Keratinocyte (primary cell): ENCODE data around the gene OTOG. TPM values are rescaled to one million over a fixed set of nuclear protein-coding genes. Genes with fewer than 3 reads are reported as not detected.

Experiments
- DNase-seq: peaks from one replicate; pipeline ENCODE4 v3.0.0-alpha.2; 2011; ENCODE audit warnings: low read depth, missing footprints, low spot score
- FAIRE-seq: peaks from 2 replicates; lab custom pipeline; 2011; peaks lifted over from hg19 to GRCh38; lab: Jason Lieb, UNC
- H2AFZ ChIP-seq: 2 replicates; pipeline ENCODE4 v1.6.0; 2012; ENCODE audit warnings: low read length, control low read depth, inconsistent platforms; ENCODE audit not compliant: control insufficient read depth
- H3K27ac ChIP-seq: 2 replicates; pipeline ENCODE4 v1.5.1; 2011; ENCODE audit warnings: low read length; ENCODE audit not compliant: control insufficient read depth, insufficient read depth
- H3K27me3 ChIP-seq: 3 replicates; pipeline ENCODE4 v1.6.0; 2011; ENCODE audit warnings: low read length; ENCODE audit not compliant: control insufficient read depth, insufficient read depth; ENCODE audit errors: extremely low read depth
- H3K36me3 ChIP-seq, 2 experiments: 2 replicates in 1 of 2; 3 replicates in 1 of 2; pipeline ENCODE4 v1.5.1; 2011; ENCODE audit warnings: low read length in 2 of 2, mild to moderate bottlenecking in 1 of 2; ENCODE audit not compliant: control insufficient read depth in 2 of 2, insufficient read depth in 2 of 2; ENCODE audit errors: extremely low read depth in 1 of 2
- H3K4me1 ChIP-seq: 3 replicates; pipeline ENCODE4 v1.5.1; 2011; ENCODE audit warnings: low read length; ENCODE audit not compliant: control insufficient read depth, insufficient read depth; ENCODE audit errors: extremely low read depth
- H3K4me2 ChIP-seq: 3 replicates; pipeline ENCODE4 v1.6.0; 2011; ENCODE audit warnings: low read depth, low read length; ENCODE audit not compliant: control insufficient read depth, insufficient read depth; ENCODE audit errors: extremely low read depth
- H3K4me3 ChIP-seq, 3 experiments: fragments of 200-600 bp in 1 of 3; sonication (generic) in 1 of 3; 2 replicates in 2 of 3; 3 replicates in 1 of 3; pipeline ENCODE4 v1.5.1; 2011 to 2016; ENCODE audit warnings: low read length in 3 of 3, mild to moderate bottlenecking in 3 of 3, control low read depth in 2 of 3, inconsistent platforms in 1 of 3, low read depth in 1 of 3, mixed read lengths in 1 of 3, mixed run types in 1 of 3, moderate library complexity in 1 of 3; ENCODE audit not compliant: control insufficient read depth in 2 of 3, insufficient read depth in 2 of 3; ENCODE audit errors: extremely low read depth in 1 of 3
- H3K79me2 ChIP-seq: 2 replicates; pipeline ENCODE4 v1.6.0; 2012; ENCODE audit warnings: low read length; ENCODE audit not compliant: control insufficient read depth, insufficient read depth
- H3K9ac ChIP-seq: 3 replicates; pipeline ENCODE4 v1.6.0; 2011; ENCODE audit warnings: low read length; ENCODE audit not compliant: control insufficient read depth, insufficient read depth; ENCODE audit errors: extremely low read depth
- H3K9me1 ChIP-seq: 3 replicates; pipeline ENCODE4 v1.6.0; 2011; ENCODE audit warnings: low read length; ENCODE audit not compliant: control insufficient read depth, insufficient read depth; ENCODE audit errors: extremely low read depth
- H3K9me3 ChIP-seq: 2 replicates; pipeline ENCODE4 v1.5.1; 2012; ENCODE audit warnings: low read depth, low read length; ENCODE audit not compliant: control insufficient read depth
- H4K20me1 ChIP-seq: 3 replicates; pipeline ENCODE4 v1.6.0; 2011; ENCODE audit warnings: low read length; ENCODE audit not compliant: control insufficient read depth, insufficient read depth; ENCODE audit errors: extremely low read depth
- CTCF ChIP-seq, 3 experiments: IDR thresholded peaks in 1 of 3; conservative IDR thresholded peaks in 1 of 3; optimal IDR thresholded peaks in 1 of 3; 2 replicates in 2 of 3; 3 replicates in 1 of 3; pipeline versions ENCODE3 to v1.5.1; 2011; ENCODE audit warnings: low read length in 3 of 3, mild to moderate bottlenecking in 3 of 3, moderate library complexity in 2 of 3, control low read depth in 1 of 3, inconsistent platforms in 1 of 3; ENCODE audit not compliant: insufficient read depth in 2 of 3; ENCODE audit errors: extremely low read depth in 1 of 3
- EZH2 ChIP-seq: IDR thresholded peaks from one replicate; pipeline ENCODE4 v1.6.1; 2012; ENCODE audit warnings: inconsistent platforms, mild to moderate bottlenecking, low read length, moderate library complexity
- dilution Hi-C: fragments of 300-500 bp; cut with MboI; formaldehyde crosslinking; loops from one replicate; pipeline ENCODE4 v1.7.0; 2020; ENCODE audit warnings: low sequenced_read_pairs; ENCODE audit not compliant: extremely low pct_ligation_motif_present
- polyA plus RNA-seq, 5 experiments: library from polyadenylated mRNA; depleted of rRNA in 3 of 5; stranded (reverse) in 3 of 5; stranded (forward) in 1 of 5; unstranded in 1 of 5; fragments of >200 nt; gene quantifications; 1 replicate in 1 of 5; 2 replicates in 3 of 5; 3 replicates in 1 of 5; pipeline versions ENCODE4 v1.2.1 to v1.2.3, GENCODE V29; 2011 to 2012; ENCODE audit warnings: missing spikeins in 2 of 5, low read depth in 1 of 5, low replicate concordance in 1 of 5

The OTOG gene
- polyA plus RNA-seq, 1 donor (not counting 4 experiments of a cell fraction or from before 2014, with no cell fraction given) = not detected

GRCh38 chr11:17508306-17508705 is 38.8 kb upstream of the OTOG start:
- Histone ChIP-seq H3K79me2 (no peaks in the 10 kb centered on the region), H4K20me1 (no peaks in the 10 kb centered on the region), H2AFZ (no peak overlapping the region), H3K9ac (no peak overlapping the region), H3K36me3 (no peaks in the 10 kb centered on the region), H3K4me2 (no peak overlapping the region), H3K27me3 (peaks cover 11% of the 10 kb centered on the region), H3K9me1 (no peaks in the 10 kb centered on the region), H3K9me3 (no peaks in the 10 kb centered on the region), H3K4me1 (no peaks in the 10 kb centered on the region), H3K27ac (no peak overlapping the region), H3K4me3 (no peak overlapping the region)
- no peak for FAIRE-seq
- dilution Hi-C loops = no loop called here
- DNase-seq = no peak
- no peak for TF ChIP-seq EZH2
- no peak for TF ChIP-seq CTCF (optimal IDR thresholded peaks at IDR 0.05 in 1 of 3, IDR thresholded peaks at IDR 0.05 in 1 of 3, conservative IDR thresholded peaks at IDR 0.05 in 1 of 3; ENCODE audit: extremely low read depth in 1 of 3, insufficient read depth in 2 of 3, low read length in 3 of 3)

- Histone ChIP-seq H3K9me3 (no peaks in the 10 kb centered on the region), H3K4me3 (no peak overlapping the region), H3K79me2 (no peaks in the 10 kb centered on the region), H3K9ac (no peak overlapping the region), H3K4me1 (no peaks in the 10 kb centered on the region), H3K27ac (no peak overlapping the region), H2AFZ (no peak overlapping the region), H3K9me1 (no peaks in the 10 kb centered on the region), H3K4me2 (no peak overlapping the region), H4K20me1 (no peaks in the 10 kb centered on the region), H3K27me3 (peaks cover 11% of the 10 kb centered on the region), H3K36me3 (no peaks in the 10 kb centered on the region)
- DNase-seq = no peak
- TF ChIP-seq CTCF (optimal IDR thresholded peaks at IDR 0.05 in 1 of 3, IDR thresholded peaks at IDR 0.05 in 1 of 3, conservative IDR thresholded peaks at IDR 0.05 in 1 of 3; ENCODE audit: extremely low read depth in 1 of 3, insufficient read depth in 2 of 3, low read length in 3 of 3) = no peak
- no peak for TF ChIP-seq EZH2
- dilution Hi-C loops = no loop called here
- no peak for FAIRE-seq
Measured at GRCh38 chr11:17508791-17509190, 38.3 kb upstream of the OTOG start.
